Glomerular visceral epithelial cell (primary cell): ENCODE results near the gene ZNF609.
A peak's percentile ranks its signal among the peaks of the same experiment; 100 is the strongest.
"Not testable (repeated sequence)": the region's sequence is repeated elsewhere in the genome, so short reads cannot be mapped to it uniquely, and the experiment has no call there.

ENCODE experiments used
- DNase-seq: peaks from one replicate; pipeline ENCODE4 v3.0.0-alpha.2; 2016; ENCODE audit errors: extremely low spot score

Gene ZNF609

DNA sequence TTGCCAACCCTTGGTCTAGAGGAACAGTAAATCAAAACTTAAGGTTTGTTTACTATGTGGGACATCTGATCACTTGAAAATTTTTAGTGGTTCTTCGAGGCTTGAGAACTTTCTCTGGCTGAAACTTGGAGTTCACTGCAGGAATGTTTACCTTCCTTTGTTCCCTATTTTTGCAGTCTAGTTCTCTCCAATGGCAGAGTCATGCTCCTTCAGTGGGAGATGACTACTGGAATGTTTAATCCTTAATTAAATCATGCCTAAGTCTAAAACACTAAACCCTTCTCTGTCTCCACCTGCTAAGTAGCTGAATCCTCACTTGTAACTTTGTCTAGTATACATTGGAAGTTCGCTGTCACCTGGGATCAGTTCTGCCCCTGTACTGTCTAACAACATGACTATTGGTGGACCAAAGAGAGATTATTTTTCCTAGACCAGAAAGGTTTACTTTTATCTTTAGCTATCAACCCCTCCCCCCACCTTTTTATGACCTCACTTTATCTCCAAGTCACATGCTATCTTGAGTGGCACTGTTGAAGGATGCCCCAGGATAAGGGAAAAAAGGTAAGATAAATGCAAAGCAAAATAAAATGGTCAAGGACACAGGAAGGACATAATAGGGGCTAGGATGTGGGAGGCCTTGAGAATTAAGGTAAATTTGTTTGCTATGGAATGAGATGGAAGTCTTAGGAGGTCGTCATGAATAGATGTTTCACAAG is 1.2 kb upstream of the ZNF609 start:
- no peak for DNase-seq

GRCh38 chr15:64460724-64461720 is 644 bp downstream of the ZNF609 start:
- DNase-seq, result peak; percentile 61

- DNase-seq, result no peak
These were observed 1.4 kb downstream of the ZNF609 start for GRCh38 chr15:64461721-64462162.

DNA sequence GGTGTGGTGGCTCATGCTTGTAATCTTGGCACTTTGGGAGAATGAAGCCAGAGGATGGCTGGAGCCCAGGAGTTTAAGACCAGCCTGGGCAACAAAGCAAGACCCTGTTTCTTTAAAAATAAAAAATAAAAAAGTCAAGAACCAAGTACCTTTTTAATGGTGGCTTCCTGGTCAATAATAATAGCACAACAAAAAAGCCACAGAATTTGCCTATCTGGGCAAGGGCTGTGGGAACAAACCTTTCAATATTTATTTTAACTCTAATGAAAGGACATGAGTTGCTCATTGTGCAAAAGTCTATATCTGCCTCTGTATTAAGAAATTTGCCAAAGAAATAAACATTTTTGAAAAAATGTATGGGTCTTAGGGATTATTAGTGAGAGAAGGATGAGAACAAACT is 2.1 kb downstream of the ZNF609 start:
- DNase-seq, result no peak

GRCh38 chr15:64464276-64465005 is 4.1 kb downstream of the ZNF609 start:
- DNase-seq, result no peak

GRCh38 chr15:64466408-64467141 is 6.2 kb downstream of the ZNF609 start:
- no peak for DNase-seq

DNA sequence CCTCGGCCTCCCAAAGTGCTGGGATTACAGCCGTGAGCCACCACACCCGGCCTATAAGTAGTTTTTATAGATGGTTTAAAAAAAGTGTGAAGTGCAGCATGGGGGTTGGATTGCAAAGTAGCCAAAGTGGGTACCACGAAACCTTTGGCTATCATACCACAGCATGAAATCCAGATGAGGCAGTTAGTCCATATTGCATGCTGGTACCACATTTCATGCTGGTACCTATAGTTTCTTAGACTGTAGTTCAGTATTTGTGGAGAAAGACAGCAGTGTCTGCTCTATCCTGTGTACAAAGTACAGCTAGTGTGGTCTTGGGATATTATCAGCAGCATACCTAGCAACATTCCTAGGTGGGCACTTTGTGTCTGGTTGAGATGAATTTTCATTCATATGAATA is 11.8 kb downstream of the ZNF609 start:
- DNase-seq, result no peak

DNA sequence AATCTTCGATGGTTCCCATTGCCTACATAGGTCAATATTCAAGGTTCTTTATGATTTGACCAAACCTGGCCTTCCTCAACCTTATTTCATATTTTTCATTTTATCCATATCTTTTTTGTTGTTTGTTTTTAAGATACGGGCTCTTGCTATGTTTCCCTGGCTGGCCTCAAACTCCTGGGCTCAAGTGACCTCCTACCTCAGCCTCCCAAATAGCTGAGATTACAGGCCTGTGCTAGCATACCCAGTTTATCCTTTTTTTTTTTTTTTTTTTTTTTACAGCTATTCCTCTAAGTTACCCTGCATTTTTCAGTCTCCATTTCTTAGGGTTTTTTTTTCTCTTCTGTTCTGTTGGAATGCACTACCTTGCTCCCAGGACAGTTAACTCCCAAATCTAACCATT is 14.5 kb downstream of the ZNF609 start:
- DNase-seq, result no peak

GRCh38 chr15:64476550-64476949 is 16.2 kb downstream of the ZNF609 start:
- no peak for DNase-seq

DNA sequence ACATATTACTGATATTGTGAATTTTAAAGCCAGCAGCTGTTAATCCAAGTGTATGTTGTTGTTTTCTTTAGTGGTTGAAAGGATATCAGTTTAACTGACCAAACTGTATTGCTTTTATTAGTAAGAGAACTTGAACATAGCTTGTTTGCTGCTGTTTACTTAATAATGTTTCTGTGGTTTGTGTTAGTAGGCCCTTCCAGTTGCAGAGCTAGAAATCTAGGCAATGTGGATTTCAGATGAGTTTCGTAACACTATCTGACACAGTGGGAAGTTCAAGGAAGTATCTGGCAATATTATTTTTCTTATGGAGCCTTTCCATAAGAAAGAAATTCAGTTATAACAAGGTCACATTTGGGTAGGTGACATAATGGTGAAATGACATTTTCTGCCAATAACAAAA is 18.5 kb downstream of the ZNF609 start:
- no peak for DNase-seq

- no peak for DNase-seq
These were observed 20.5 kb downstream of the ZNF609 start for GRCh38 chr15:64480891-64481290.

GRCh38 chr15:64483749-64484148 is 23.4 kb downstream of the ZNF609 start:
- no peak for DNase-seq

- no peak for DNase-seq
These were observed 25.4 kb downstream of the ZNF609 start for GRCh38 chr15:64485796-64486195.

- DNase-seq, result no peak
These were observed 30.4 kb downstream of the ZNF609 start for GRCh38 chr15:64490598-64491259.

DNA sequence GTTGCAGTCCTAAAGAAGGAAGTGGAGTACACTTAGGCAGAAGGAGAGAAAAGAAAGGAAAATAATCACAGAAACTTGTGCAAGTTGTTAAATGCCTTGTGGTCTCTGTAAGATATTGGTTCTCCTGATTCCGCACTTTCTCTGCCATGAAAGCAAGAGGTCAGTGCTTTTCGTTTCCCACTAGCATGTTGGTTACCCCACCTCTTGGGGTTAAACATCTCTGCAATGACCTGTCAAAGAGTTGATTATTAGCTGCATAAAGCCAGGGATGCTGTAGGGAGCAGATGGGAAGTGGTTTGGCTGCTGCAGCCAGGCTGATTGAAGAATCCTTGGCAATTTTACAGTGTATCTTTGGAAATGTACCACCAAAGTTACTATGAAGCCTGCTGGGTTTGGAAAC is 33.3 kb downstream of the ZNF609 start:
- DNase-seq, result peak; percentile 10

DNA sequence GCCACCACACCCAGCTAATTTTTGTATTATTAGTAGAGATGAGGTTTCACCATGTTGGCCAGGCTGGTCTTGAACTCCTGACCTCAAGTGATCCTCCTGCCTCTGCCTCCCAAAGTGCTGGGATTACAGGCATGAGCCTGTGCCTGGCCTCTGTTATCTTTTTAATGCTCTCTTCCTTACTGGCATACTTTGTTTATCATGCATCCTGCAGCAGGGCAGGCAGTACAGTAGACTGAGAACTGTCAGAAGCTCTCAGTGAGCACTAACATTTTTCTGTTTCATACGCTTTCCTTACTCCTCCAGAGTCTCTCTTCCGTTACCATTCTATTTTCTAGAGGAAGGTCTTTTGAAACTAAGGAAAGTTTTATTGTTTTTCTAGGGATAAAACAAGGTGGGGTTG is 35.6 kb downstream of the ZNF609 start:
- DNase-seq, result not testable (repeated sequence)

- no peak for DNase-seq
These were observed 40.5 kb downstream of the ZNF609 start for GRCh38 chr15:64500695-64501395.

GRCh38 chr15:64501396-64501715 is 41.0 kb downstream of the ZNF609 start:
- DNase-seq, result no peak

GRCh38 chr15:64502151-64502550 is 41.8 kb downstream of the ZNF609 start:
- DNase-seq, result no peak

- DNase-seq, result no peak
These were observed 42.2 kb downstream of the ZNF609 start for GRCh38 chr15:64502551-64502950.
